Embryonic facial prominence (tissue), 1 donor: ENCODE data around the gene DOHH.
"Not testable (repeated sequence)": the region's sequence is repeated elsewhere in the genome, so short reads cannot be mapped to it uniquely, and the experiment has no call there.

Source experiments
- DNase-seq: peaks from one replicate; pipeline ENCODE4 v3.0.0-alpha.2; 2016; ENCODE audit errors: extremely low spot score

Gene DOHH

GRCh38 chr19:3519126-3519525, 18.7 kb upstream of the DOHH start:
- no peak for DNase-seq

DNA sequence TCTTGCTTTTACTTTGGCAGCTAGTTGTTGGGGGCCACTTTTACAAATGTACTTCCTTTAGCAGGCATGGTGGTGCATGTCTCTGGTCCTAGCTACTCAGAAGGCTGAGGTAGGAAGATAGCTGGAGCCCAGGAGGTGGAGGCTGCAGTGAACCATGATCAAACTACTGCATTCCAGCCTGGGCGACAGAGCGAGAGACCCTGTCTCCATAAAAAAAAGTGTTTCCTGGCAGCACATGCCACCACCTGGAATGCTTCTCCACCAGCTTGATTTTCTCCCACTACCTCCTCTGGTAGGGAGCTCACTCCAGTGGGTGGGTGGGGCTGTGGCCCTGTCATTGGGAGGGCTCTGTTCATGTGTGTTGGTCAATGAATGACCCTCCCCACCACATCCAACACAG, 18.2 kb upstream of the DOHH start:
- no peak for DNase-seq

DNA sequence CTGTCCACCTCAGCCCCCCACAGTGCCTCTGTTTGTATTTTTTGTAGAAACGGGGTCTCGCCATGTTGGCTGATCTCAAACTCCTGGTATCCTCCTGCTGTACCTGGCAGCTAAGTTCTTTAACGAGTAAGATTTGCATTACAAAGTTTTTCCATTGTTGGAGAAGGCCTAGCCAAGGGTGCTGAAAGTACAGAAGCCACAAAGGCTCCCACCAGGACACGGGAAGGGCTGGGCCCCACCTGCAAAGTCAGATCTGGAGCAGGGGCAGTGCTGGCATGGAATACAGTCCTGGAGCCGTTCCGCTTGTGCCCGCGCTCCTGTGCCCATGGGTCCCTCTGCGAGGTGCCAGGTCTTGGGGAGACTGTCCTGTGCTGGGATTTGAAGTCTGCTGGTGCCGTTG, 17.8 kb upstream of the DOHH start:
- no peak for DNase-seq

DNA sequence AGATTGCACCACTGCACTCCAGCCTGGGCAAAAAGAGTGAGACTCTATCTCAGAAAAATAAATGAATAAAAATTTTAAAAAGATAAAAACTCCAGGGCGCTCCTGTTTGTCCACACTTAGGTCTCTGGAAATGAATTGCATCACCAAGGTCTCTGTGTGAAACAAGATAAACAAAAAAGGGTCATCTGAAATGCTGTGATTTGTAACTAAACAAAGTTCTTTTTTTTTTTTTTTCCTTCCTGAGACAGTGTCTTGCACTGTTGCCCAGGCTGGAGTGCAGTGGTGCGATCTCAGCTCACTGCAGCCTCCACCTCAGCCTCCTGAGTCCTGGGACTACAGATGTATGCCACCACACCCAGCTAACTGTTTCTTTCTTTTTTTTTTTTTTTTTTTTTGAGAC, 17.2 kb upstream of the DOHH start:
- no peak for DNase-seq

- no peak for DNase-seq
Observed at GRCh38 chr19:3516675-3517207, 16.3 kb upstream of the DOHH start.

- DNase-seq, result no peak
Observed at GRCh38 chr19:3515891-3516422, 15.5 kb upstream of the DOHH start.

DNA sequence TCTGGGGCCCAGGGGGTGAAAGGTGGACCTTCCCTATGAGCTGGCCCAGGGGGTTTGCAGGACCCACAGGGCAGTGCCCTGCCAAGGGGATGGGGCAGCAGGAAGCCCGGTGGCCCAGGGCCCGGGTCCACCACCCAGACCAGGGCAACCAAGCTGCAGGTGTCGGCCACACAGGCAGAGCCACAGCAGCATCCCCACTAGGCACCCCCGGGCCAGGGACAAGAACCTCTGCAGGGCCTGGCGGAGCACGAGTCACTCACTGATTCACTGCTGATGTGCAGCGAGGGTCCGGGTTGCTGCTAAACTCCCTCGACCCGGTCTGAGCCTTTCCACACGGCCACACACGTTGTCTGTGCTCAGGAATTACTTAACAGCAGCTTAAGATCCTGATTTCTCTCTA, 14.5 kb upstream of the DOHH start:
- DNase-seq, result no peak

GRCh38 chr19:3513229-3514140, 13.0 kb upstream of the DOHH start:
- DNase-seq, result no peak

- no peak for DNase-seq
Observed at GRCh38 chr19:3512562-3513228, 12.2 kb upstream of the DOHH start.

- no peak for DNase-seq
Observed at GRCh38 chr19:3511506-3512251, 11.2 kb upstream of the DOHH start.

- no peak for DNase-seq
Observed at GRCh38 chr19:3510727-3511126, 10.3 kb upstream of the DOHH start.

DNA sequence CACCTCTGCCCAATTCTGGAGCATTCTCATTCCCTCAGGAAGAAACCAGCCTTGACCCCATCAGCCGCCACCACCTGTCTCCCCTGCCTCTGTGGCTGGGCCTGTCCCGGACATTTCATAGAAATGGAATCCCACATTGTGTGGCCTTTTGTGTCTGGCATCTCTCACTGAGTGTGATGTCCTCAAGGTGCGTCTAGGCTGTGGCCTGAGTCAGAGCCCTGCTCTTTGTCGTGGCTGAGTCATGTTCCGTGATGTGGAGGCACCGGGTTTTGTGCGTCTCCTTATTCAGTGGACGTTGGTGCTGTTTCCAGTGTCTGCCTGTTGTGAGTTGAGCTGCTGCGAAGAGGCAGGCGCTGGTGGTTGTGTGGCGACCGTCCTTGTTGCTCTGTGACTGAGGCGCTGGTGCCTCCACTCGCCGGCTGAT, 9.1 kb upstream of the DOHH start:
- no peak for DNase-seq

- no peak for DNase-seq
Observed at GRCh38 chr19:3508771-3509535, 8.5 kb upstream of the DOHH start.

DNA sequence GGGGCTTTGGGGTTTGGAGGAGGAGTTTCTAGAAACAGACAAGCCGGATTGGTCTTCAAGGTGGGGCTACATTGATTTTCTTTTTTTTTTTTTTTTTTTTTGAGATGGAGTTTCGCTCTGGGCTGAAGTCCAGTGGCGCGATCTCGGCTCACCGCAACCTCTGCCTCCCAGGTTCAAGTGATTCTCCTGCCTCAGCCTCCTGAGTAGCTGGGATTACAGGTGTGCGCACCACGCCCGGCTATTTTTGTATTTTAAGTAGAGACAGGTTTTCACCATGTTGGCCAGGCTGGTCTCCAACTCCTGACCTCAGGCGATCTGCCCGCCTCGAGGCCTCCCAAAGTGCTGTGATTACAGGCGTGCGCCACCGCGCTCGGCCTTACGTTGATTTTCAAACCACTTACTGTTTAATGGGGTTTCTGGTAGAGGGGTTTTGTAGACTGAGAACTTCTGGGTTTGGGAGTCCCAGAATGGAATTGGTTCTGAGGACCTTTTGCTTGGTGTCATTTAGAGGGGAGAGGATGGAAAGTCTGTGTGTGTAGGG, 7.7 kb upstream of the DOHH start:
- not testable (repeated sequence) for DNase-seq

- DNase-seq, result no peak
Observed at GRCh38 chr19:3507371-3508120, 7.1 kb upstream of the DOHH start.

DNA sequence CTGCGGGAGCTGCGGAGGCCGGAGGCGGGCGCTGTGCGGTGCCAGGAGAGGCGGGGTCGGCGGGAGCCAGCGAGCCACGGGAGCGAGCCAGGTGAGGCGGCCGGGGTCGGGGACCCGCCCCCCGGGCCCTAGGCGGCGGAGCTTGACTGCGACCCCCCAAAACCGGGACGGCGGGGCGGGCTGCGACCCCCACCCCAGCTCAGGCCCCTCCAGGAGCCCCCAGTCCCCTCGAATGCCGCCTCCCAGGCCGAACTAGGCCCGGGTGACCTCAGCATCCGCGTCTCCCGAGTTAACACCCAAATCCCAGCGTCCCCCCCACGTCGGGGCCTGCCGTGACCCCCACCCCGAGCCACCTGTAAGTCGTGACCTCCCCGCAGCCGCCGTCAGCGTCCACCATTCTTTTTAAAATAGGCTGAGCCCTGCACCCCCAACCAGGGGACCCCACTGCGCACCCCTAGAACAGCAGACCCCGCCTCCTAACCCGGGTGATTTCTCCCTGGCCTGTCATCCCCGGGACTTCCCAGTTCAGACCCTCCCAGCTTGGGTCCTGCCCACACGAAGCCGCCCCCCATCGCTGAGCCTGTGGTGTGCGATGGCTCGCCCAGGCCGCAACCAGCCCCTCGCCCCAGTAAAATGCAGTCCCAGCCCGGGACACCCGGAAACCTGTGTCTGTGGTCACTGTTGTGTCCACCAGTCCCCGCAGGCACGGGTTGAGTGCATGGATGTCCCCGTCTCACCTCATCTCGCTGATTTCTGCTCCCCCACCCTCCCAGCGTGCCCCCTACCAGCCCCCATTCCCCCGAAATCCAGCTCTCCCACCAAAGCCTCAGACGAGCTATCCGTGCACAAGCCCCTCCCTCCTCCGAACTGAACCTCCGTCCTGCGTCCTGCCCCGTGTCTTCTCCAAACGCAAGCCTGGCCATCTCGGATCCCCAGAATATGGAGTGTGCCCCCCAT, 6.2 kb upstream of the DOHH start:
- DNase-seq, result no peak

DNA sequence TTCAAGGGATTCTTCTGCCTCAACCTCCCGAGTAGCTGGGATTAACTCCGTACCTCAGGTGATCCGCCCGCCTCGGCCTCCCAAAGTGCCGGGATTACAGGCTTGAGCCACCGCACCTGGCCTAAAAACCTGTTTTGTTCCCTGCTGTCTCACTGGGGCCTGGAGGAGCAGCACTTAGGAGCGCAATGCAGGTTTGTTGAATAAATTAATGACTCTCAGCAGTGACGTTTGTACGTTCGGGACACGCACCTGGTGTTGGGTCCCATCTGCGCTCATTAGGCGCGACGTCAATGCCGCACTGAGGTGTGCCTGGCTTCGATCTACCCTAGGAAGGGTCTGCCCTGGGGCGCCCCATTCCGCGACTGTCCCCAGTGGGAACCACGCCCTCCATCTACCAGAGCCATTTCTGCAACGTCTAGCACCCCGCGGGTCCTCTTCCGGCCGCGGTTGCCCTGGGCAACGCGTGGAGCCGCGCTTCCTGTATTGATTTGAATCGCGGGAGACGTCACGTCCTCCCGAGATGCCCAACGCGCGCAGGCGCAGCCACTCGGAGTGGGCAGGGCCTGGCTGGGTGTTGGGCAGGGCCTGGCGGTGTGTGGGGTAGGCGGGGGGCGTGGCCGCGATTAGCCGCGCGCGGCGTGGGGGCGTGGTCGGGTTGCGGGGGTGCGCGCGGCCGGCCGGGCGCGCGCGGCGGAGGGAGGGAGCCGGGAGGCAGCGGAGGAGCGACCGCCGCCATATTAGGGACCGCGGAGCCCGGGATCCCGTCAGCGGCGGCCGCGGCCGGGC, 5.3 kb upstream of the DOHH start, which contains the start of gene FZR1:
TSS of gene FZR1 (plus strand) at position 714 of the 786 bp plus-strand sequence. CDS start 16,679 bp downstream, outside the sequence.
- peak; percentile 95 for DNase-seq

GRCh38 chr19:3504735-3505134, 4.3 kb upstream of the DOHH start:
- DNase-seq, result no peak
